ENCODE measurements around the gene NUP153.

Gene NUP153

GRCh38 chr6:17729223-17730077 lies 22.7 kb upstream of the NUP153 start:
- H3K4me3 ChIP-seq (ENCODE audit: severe bottlenecking), result no peak overlapping the region
- no peaks in the 10 kb centered on the region for H3K27me3 ChIP-seq (ENCODE audit: insufficient read depth, poor library complexity, severe bottlenecking)
- no peaks in the 10 kb centered on the region for H3K36me3 ChIP-seq (ENCODE audit: low read depth)
- no peak overlapping the region for H3K27ac ChIP-seq (ENCODE audit: poor library complexity, severe bottlenecking)
- TF ChIP-seq CTCF (IDR thresholded peaks at IDR 0.05; ENCODE audit: poor library complexity, severe bottlenecking), result no peak
- ATAC-seq (ENCODE audit: low read depth) (peak; percentile 40; the same call in 1 of the 3 replicates), DNase-seq (ENCODE audit: low spot score) (no peak)
- H3K4me1 ChIP-seq (ENCODE audit: insufficient read depth, poor library complexity, severe bottlenecking), result peaks cover 9% of the 10 kb centered on the region
- no peaks in the 10 kb centered on the region for H3K9me3 ChIP-seq (ENCODE audit: severe bottlenecking)

- DNase-seq (ENCODE audit: low spot score) (no peak), ATAC-seq (ENCODE audit: low read depth) (no peak)
- Histone ChIP-seq H3K4me1 (ENCODE audit: insufficient read depth, poor library complexity, severe bottlenecking) (peaks cover 9% of the 10 kb centered on the region), H3K4me3 (ENCODE audit: severe bottlenecking) (no peak overlapping the region), H3K27me3 (ENCODE audit: insufficient read depth, poor library complexity, severe bottlenecking) (no peaks in the 10 kb centered on the region), H3K27ac (ENCODE audit: poor library complexity, severe bottlenecking) (no peak overlapping the region), H3K36me3 (ENCODE audit: low read depth) (no peaks in the 10 kb centered on the region), H3K9me3 (ENCODE audit: severe bottlenecking) (no peaks in the 10 kb centered on the region)
- no peak for TF ChIP-seq CTCF (IDR thresholded peaks at IDR 0.05; ENCODE audit: poor library complexity, severe bottlenecking)
Observed at GRCh38 chr6:17728551-17729222, 22.0 kb upstream of the NUP153 start.

- no peaks in the 10 kb centered on the region for H3K9me3 ChIP-seq (ENCODE audit: severe bottlenecking)
- no peak for DNase-seq (ENCODE audit: low spot score)
- no peak overlapping the region for H3K4me3 ChIP-seq (ENCODE audit: severe bottlenecking)
- H3K4me1 ChIP-seq (ENCODE audit: insufficient read depth, poor library complexity, severe bottlenecking), result peaks cover 8% of the 10 kb centered on the region
- no peaks in the 10 kb centered on the region for H3K36me3 ChIP-seq (ENCODE audit: low read depth)
- H3K27ac ChIP-seq (ENCODE audit: poor library complexity, severe bottlenecking), result no peak overlapping the region
- TF ChIP-seq CTCF (IDR thresholded peaks at IDR 0.05; ENCODE audit: poor library complexity, severe bottlenecking), result no peak
- no peaks in the 10 kb centered on the region for H3K27me3 ChIP-seq (ENCODE audit: insufficient read depth, poor library complexity, severe bottlenecking)
- ATAC-seq (ENCODE audit: low read depth), result no peak
Observed at GRCh38 chr6:17725083-17725482, 18.4 kb upstream of the NUP153 start.

GRCh38 chr6:17724341-17724740 lies 17.6 kb upstream of the NUP153 start:
- no peaks in the 10 kb centered on the region for H3K27me3 ChIP-seq (ENCODE audit: insufficient read depth, poor library complexity, severe bottlenecking)
- no peak for TF ChIP-seq CTCF (IDR thresholded peaks at IDR 0.05; ENCODE audit: poor library complexity, severe bottlenecking)
- H3K4me3 ChIP-seq (ENCODE audit: severe bottlenecking), result no peak overlapping the region
- H3K4me1 ChIP-seq (ENCODE audit: insufficient read depth, poor library complexity, severe bottlenecking), result peaks cover under 1% of the 10 kb centered on the region
- H3K36me3 ChIP-seq (ENCODE audit: low read depth), result no peaks in the 10 kb centered on the region
- H3K9me3 ChIP-seq (ENCODE audit: severe bottlenecking), result no peaks in the 10 kb centered on the region
- DNase-seq (ENCODE audit: low spot score), result no peak
- ATAC-seq (ENCODE audit: low read depth), result peak; percentile 68; the same call in 2 of the 3 replicates
- H3K27ac ChIP-seq (ENCODE audit: poor library complexity, severe bottlenecking), result no peak overlapping the region

Data from RWPE2 (cell line).